ENCODE measurements around the gene TOR3A. TPM values are rescaled to one million over a fixed set of nuclear protein-coding genes. Genes with fewer than 3 reads are reported as not detected.
"Not testable (repeated sequence)": the region's sequence is repeated elsewhere in the genome, so short reads cannot be mapped to it uniquely, and the experiment has no call there.

The TOR3A gene
- 17.2 TPM for polyA plus RNA-seq (2013, experiment 1 of 2; ENCODE audit: insufficient read length)
- 16.7 TPM for polyA plus RNA-seq (2013, experiment 2 of 2; ENCODE audit: insufficient read length)

GRCh38 chr1:179081687-179082332 lies at the start of gene TOR3A:
TOR3A (plus strand) TSS chr1:179082070; CDS start chr1:179082129, 59 bp downstream.
- peak; percentile 86 for DNase-seq

DNA sequence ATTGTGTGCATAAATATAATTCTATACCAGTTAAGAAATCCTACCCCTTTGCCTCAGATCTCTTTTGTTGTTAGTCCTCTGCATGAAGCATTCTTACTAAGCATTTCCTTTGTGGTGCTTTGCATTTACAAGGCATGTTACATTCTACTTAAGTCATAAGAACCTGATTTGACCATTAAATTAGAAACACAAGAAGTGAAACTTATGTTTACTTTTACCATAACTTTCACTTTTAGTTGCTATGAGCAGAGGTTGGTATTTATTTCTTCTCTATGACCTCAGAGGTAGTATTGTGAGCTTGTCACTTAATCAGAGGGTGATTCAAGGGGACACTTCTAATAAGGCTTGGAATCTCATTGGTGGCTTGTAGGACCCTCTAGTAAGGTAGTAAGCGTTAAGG lies 47.1 kb upstream of the TOR3A start:
- peak; percentile 59 for DNase-seq

GRCh38 chr1:179036844-179037465 lies 44.9 kb upstream of the TOR3A start:
- peak; percentile 27 for DNase-seq

- DNase-seq, result no peak
Observed at GRCh38 chr1:179038528-179039281, 43.2 kb upstream of the TOR3A start.

GRCh38 chr1:179039502-179040174 lies 42.2 kb upstream of the TOR3A start:
- not testable (repeated sequence) for DNase-seq

GRCh38 chr1:179040175-179040551 lies 41.7 kb upstream of the TOR3A start:
- DNase-seq, result not testable (repeated sequence)

DNA sequence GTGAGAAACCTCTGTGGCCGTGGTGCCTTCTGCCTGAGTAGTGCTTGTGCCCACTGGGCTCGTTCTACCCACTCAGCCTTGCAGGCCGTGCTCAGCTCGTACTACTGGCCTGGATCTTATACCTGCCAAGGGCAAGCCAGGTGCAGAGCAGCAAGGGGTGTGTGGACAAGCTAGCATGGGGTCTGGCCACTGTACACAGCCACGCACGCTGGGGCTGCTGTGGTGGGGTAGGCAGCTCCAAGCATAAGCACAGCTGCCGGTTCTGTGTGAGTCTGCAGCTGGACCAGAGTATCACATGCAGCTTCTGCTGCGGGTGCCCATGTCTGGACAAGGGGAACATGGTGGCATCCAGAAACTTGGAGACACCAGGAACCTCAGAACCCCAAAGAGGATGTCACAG lies 39.8 kb upstream of the TOR3A start:
- DNase-seq, result no peak

GRCh38 chr1:179042700-179043099 lies 39.2 kb upstream of the TOR3A start:
- DNase-seq, result no peak

GRCh38 chr1:179043266-179043665 lies 38.6 kb upstream of the TOR3A start:
- DNase-seq, result no peak

- DNase-seq, result no peak
Observed at GRCh38 chr1:179043907-179044306, 38.0 kb upstream of the TOR3A start.

DNA sequence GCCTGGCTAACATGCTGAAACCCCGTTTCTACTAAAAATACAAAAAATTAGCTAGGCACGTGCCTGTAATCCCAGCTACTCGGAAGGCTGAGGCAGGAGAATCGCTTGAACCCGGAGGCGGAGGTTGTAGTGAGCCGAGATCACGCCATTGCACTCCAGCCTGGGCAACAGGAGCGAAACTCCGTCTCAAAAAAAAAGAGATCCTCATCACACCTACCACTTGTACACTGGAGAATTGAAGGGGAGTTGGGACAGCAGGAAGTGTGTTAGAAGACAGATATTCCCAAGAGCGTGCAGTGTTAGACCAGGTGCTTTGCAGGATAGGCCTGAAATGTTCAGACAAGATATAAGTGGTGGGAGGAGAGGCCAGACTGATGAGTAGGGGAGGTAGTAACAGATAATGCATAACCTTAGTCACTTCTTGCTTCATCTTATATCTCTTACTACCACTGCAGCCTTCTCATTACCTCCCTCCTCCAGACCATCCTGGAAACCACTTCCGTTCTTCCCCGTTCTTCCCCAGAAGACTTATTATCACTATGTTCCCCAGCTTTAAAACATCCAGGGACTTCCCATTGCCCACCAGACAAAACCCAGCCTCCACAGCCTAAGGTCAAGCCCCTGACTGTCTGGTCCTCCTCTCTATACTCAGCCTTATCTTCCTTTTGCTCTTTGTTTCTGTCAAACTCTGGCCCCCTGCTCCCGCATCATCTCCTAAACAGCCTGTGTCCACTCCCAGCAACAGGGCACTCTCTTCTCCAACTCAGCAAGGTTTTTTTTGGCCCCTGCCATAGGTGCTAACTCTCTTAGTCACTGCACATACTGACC lies 34.8 kb upstream of the TOR3A start:
- DNase-seq, result no peak

DNA sequence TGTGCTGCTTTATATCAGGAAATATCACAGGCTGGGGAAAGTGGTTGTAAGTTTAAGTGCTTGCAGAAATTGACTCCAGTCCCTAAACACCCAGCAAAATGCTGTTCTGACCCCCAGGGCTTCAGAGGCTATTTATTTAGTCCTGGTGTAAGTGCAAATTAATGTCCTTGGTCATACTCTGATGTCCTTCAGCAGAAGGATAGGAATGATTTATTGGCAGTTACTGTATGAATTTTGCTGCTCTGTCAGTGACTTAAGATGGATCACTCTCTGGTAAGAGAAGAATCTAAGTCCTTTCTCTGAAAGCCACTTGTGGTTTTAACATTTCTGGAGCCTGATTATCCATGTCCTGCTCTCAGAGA lies 34.3 kb upstream of the TOR3A start:
- DNase-seq, result no peak

DNA sequence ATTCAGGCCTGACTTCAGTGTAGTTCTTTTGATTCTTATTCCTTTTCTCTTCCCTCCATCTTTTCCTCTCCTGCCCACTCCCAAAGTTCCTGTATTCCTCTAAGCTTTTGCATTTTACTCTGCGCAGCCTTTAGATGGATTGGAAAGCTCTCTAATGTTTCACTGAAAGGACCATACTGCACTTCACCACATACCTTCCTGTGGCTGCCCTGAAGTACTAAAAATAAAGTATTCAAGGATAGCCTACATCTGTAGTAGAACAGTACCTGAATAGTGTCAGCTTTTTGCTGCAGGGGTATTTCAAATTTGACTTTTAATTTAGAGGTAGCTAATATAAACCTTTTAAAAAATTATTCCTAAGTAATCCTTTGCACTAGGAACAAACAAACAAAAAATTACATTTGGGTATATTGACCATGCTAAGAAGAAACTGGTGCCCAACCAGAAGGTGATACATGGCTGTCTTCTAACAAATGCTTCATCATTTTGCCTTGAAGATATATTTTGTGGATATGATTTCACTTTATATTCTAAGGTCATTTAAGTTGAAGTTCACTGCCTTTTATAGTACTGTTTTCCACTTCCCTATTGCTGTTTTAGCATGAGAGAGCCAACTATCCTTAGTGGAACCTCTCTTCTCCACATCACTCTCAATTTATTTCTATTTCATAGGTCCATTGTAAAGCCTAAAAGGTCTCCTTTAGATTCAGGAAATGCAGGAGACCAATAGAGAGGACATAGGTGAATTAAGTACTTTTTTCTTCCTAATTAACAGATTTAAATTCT lies 33.3 kb upstream of the TOR3A start:
- DNase-seq, result no peak

GRCh38 chr1:179052776-179053175 lies 29.1 kb upstream of the TOR3A start:
- no peak for DNase-seq

DNA sequence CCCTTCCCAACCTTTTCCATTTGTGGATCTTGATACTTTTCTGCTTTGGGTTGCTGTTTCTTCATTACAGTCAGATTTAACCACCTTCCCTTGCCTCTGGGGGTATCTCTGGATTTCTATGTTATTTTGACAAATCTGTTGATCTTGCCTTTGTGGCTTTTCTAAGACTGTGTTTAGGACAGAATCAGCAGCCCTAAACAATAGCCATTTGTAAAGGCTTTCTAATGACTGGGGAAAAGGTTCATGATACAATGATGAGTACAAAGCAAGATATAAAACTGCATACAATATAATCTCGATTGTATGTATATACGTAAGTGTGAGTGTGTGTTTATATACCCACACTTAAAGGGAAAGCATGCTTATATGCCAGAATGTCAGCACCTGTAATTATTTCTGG lies 28.4 kb upstream of the TOR3A start:
- DNase-seq, result no peak

GRCh38 chr1:179055937-179056336 lies 25.9 kb upstream of the TOR3A start:
- peak; percentile 19 for DNase-seq

- DNase-seq, result peak; percentile 89
Observed at GRCh38 chr1:179058487-179059483, 23.1 kb upstream of the TOR3A start.

GRCh38 chr1:179061360-179062282 lies 20.2 kb upstream of the TOR3A start:
- no peak for DNase-seq

DNA sequence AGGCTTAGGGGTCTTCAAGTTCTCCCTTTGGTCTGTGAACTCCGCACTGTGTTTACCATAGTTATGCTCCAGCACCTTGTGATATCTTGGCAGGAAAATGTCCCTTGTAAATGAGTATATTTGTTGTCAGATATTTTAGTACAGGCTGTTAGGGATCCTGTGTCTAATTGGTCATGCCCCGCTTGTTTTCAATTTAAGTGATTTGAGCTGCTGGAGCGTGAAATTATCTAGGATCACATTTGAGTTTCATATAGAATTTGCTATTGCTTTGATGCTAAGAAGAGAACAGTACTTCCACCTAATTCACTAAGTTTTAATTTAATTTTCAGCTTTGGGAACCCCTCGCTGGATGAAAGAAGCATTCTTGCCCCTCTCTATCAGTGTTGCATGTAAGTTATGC lies 15.4 kb upstream of the TOR3A start:
- no peak for DNase-seq
